Measurements from ENCODE around the gene RHCE.

DNA sequence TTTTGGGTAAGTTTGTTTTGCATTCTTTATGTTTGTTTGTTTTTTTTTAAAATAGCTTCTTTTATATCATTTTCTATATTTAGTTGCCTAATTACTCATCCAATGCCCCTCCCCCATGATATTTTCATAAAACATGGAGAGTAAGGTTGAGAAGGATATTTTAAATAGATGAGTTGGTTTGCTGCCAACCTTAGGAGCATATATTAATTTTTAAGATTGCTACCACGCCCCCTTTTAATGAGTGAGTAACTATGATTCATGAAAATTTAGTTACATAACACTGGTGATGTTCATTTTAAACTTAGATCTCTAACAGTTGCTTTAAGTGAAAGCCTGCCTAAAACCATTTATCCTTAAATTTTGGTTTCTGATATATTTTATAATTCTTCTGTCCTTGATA lies 63.8 kb downstream of the RHCE start:
- no peak for TF ChIP-seq CTCF (conservative IDR thresholded peaks at IDR 0.05; ENCODE audit: low read depth, low read length)
- no peak for TF ChIP-seq EZH2 (IDR thresholded peaks at IDR 0.05; ENCODE audit: borderline replicate concordance, low read depth, low read length, poor library complexity, severe bottlenecking)

All from A673 (cell line).